Cerebellar cortex (tissue), 1 donor: Measurements from ENCODE around the gene RAP1GAP2.

Experiments
- DNase-seq: peaks from one replicate; pipeline ENCODE4 v3.0.0-alpha.2; 2015; ENCODE audit warnings: low spot score

Gene RAP1GAP2

GRCh38 chr17:2911035-2911754 lies 115.0 kb downstream of the RAP1GAP2 start:
- peak; percentile 51 for DNase-seq

GRCh38 chr17:2911755-2912111 lies 115.5 kb downstream of the RAP1GAP2 start:
- no peak for DNase-seq

- DNase-seq, result no peak
Measured at GRCh38 chr17:2912754-2913153, 116.5 kb downstream of the RAP1GAP2 start.

GRCh38 chr17:2916461-2916860 lies 120.2 kb downstream of the RAP1GAP2 start:
- DNase-seq, result no peak

GRCh38 chr17:2921443-2921842 lies 125.2 kb downstream of the RAP1GAP2 start:
- no peak for DNase-seq

- no peak for DNase-seq
Measured at GRCh38 chr17:2924211-2924610, 128.0 kb downstream of the RAP1GAP2 start.

- DNase-seq, result no peak
Measured at GRCh38 chr17:2925011-2925410, 128.8 kb downstream of the RAP1GAP2 start.

- peak; percentile 49 for DNase-seq
Measured at GRCh38 chr17:2926019-2926650, 129.9 kb downstream of the RAP1GAP2 start.

- DNase-seq, result no peak
Measured at GRCh38 chr17:2928294-2928890, 132.2 kb downstream of the RAP1GAP2 start.

GRCh38 chr17:2929881-2930533 lies 133.8 kb downstream of the RAP1GAP2 start:
- peak; percentile 41 for DNase-seq

- no peak for DNase-seq
Measured at GRCh38 chr17:2931876-2932275, 135.6 kb downstream of the RAP1GAP2 start.

GRCh38 chr17:2932946-2933345 lies 136.7 kb downstream of the RAP1GAP2 start:
- no peak for DNase-seq

- DNase-seq, result no peak
Measured at GRCh38 chr17:2933606-2934005, 137.4 kb downstream of the RAP1GAP2 start.

GRCh38 chr17:2935632-2936031 lies 139.4 kb downstream of the RAP1GAP2 start:
- no peak for DNase-seq

GRCh38 chr17:2936351-2936750 lies 140.1 kb downstream of the RAP1GAP2 start:
- DNase-seq, result no peak

GRCh38 chr17:2936771-2937321 lies 140.6 kb downstream of the RAP1GAP2 start:
- DNase-seq, result no peak

GRCh38 chr17:2937331-2938003 lies 141.2 kb downstream of the RAP1GAP2 start:
- DNase-seq, result peak; percentile 22

GRCh38 chr17:2939714-2940351 lies 143.6 kb downstream of the RAP1GAP2 start:
- no peak for DNase-seq

- peak; percentile 23 for DNase-seq
Measured at GRCh38 chr17:2940352-2940751, 144.1 kb downstream of the RAP1GAP2 start.

- DNase-seq, result no peak
Measured at GRCh38 chr17:2943981-2944380, 147.7 kb downstream of the RAP1GAP2 start.

- no peak for DNase-seq
Measured at GRCh38 chr17:2945299-2945698, 149.1 kb downstream of the RAP1GAP2 start.
